Liver (tissue), 9 donors: ENCODE data around the gene GTF2F2. TPM values are rescaled to one million over a fixed set of nuclear protein-coding genes. Genes with fewer than 3 reads are reported as not detected.

Experiments used
- DNase-seq: peaks from one replicate; pipeline ENCODE4 v3.0.0-alpha.2; 2017; ENCODE audit warnings: low spot score
- H3K27ac ChIP-seq, 2 donors: one replicate each; pipeline ENCODE4 v1.7.0; 2013; ENCODE audit warnings: inconsistent platforms in 2 of 2, low read length in 2 of 2, control low read depth in 1 of 2, low read depth in 1 of 2, mild to moderate bottlenecking in 1 of 2
- H3K27me3 ChIP-seq, 4 donors: one replicate each; pipeline versions ENCODE4 v1.6.1 to v1.7.0; 2013; ENCODE audit warnings: low read length in 3 of 4, inconsistent platforms in 1 of 4, mild to moderate bottlenecking in 1 of 4, moderate library complexity in 1 of 4; ENCODE audit not compliant: control insufficient read depth in 4 of 4, insufficient read depth in 4 of 4
- H3K36me3 ChIP-seq, 4 donors: one replicate each; pipeline versions ENCODE4 v1.6.1 to v1.7.0; 2013; ENCODE audit warnings: low read length in 3 of 4, mild to moderate bottlenecking in 3 of 4, low read depth in 1 of 4, moderate library complexity in 1 of 4; ENCODE audit not compliant: control insufficient read depth in 4 of 4, insufficient read depth in 3 of 4
- H3K4me1 ChIP-seq, 4 donors: one replicate each; pipeline versions ENCODE4 v1.6.1 to v1.7.0; 2013; ENCODE audit warnings: low read length in 3 of 4, mild to moderate bottlenecking in 3 of 4, moderate library complexity in 1 of 4; ENCODE audit not compliant: control insufficient read depth in 4 of 4, insufficient read depth in 4 of 4
- H3K4me3 ChIP-seq, 3 donors: one replicate each; pipeline versions ENCODE4 v1.6.1 to v1.7.0; 2013; ENCODE audit warnings: low read length in 3 of 3, control low read depth in 1 of 3, low read depth in 1 of 3, mild to moderate bottlenecking in 1 of 3
- H3K9ac ChIP-seq, 2 donors: one replicate each; pipeline ENCODE4 v1.7.0; 2013; ENCODE audit warnings: low read length in 2 of 2, mild to moderate bottlenecking in 2 of 2, moderate library complexity in 2 of 2, control low read depth in 1 of 2, low read depth in 1 of 2
- H3K9me3 ChIP-seq, 4 donors: one replicate each; pipeline versions ENCODE4 v1.6.1 to v1.7.0; 2013; ENCODE audit warnings: low read length in 3 of 4; ENCODE audit not compliant: control insufficient read depth in 4 of 4
- EGR1 ChIP-seq, 2 donors: IDR thresholded peaks; 2 replicates each; pipeline ENCODE4 v1.6.1; 2016 to 2018; ENCODE audit warnings: antibody characterized with exemption in 2 of 2, low read depth in 2 of 2
- FOXA2 ChIP-seq: IDR thresholded peaks from 2 replicates; pipeline ENCODE4 v1.6.1; 2016; ENCODE audit warnings: antibody characterized with exemption
- GABPA ChIP-seq, 2 donors: IDR thresholded peaks in 1 of 2; conservative IDR thresholded peaks in 1 of 2; 2 replicates each; pipeline ENCODE4 v1.6.1; 2016; ENCODE audit warnings: antibody characterized with exemption in 2 of 2, mild to moderate bottlenecking in 1 of 2, moderate library complexity in 1 of 2
- HNF4A ChIP-seq, 2 donors: conservative IDR thresholded peaks; 2 replicates each; pipeline ENCODE4 v1.6.1; 2016; ENCODE audit warnings: antibody characterized with exemption in 2 of 2, mild to moderate bottlenecking in 2 of 2
- HNF4G ChIP-seq: IDR thresholded peaks from 2 replicates; pipeline ENCODE4 v1.6.1; 2016; ENCODE audit warnings: antibody characterized with exemption
- JUND ChIP-seq, 2 donors: IDR thresholded peaks; 2 replicates each; pipeline ENCODE4 v1.6.1; 2016; ENCODE audit warnings: antibody characterized with exemption in 2 of 2
- NR2F2 ChIP-seq: IDR thresholded peaks from 2 replicates; pipeline ENCODE4 v1.6.1; 2016; ENCODE audit warnings: antibody characterized with exemption
- RAD21 ChIP-seq, 2 donors: IDR thresholded peaks; 2 replicates each; pipeline ENCODE4 v1.6.1; 2016; ENCODE audit warnings: antibody characterized with exemption in 2 of 2, mild to moderate bottlenecking in 2 of 2
- RXRA ChIP-seq, 2 donors: IDR thresholded peaks; 2 replicates each; pipeline ENCODE4 v1.6.1; 2017 to 2018; ENCODE audit warnings: antibody characterized with exemption in 2 of 2, mild to moderate bottlenecking in 1 of 2
- SP1 ChIP-seq: IDR thresholded peaks from 2 replicates; pipeline ENCODE4 v1.6.1; 2018; ENCODE audit warnings: antibody characterized with exemption, mild to moderate bottlenecking
- TAF1 ChIP-seq: conservative IDR thresholded peaks from 2 replicates; pipeline ENCODE4 v1.6.1; 2016; ENCODE audit warnings: antibody characterized with exemption, mild to moderate bottlenecking
- YY1 ChIP-seq: IDR thresholded peaks from 2 replicates; pipeline ENCODE4 v1.6.1; 2016; ENCODE audit warnings: antibody characterized with exemption, mild to moderate bottlenecking
- WGBS: extraction: QIAGEN DNeasy Blood & Tissue Kit; methylation state at CpG from one replicate; pipeline ENCODE4 v1.1.7; 2013; 5-methylcytosine and 5-hydroxymethylcytosine counted together
- polyA plus RNA-seq, 2 donors: library from polyadenylated mRNA; stranded (reverse) in 1 of 2; unstranded in 1 of 2; fragments of 200-250 nt in 1 of 2; fragments of >200 nt in 1 of 2; fragmentation: Nextera tagmentation in 1 of 2; extraction: Ambion mirVana in 1 of 2; gene quantifications; one replicate each; pipeline versions ENCODE4 v1.2.1 to v1.2.3, GENCODE V29; 2013 to 2015
- total RNA-seq, 2 donors: library from RNA; depleted of rRNA; stranded (reverse); fragments of >200 nt; gene quantifications; one replicate each; pipeline ENCODE4 v1.2.3, GENCODE V29; 2014
- TF ChIP-seq, protein P1 (sequence below): IDR thresholded peaks from 2 replicates; pipeline ENCODE4 v1.6.1; 2016; ENCODE audit warnings: antibody characterized with exemption
- TF ChIP-seq, protein P2 (sequence below): IDR thresholded peaks from 2 replicates; pipeline ENCODE4 v1.6.1; 2016; ENCODE audit warnings: antibody characterized with exemption
- TF ChIP-seq, protein P3 (sequence below): fragments of 150-350 bp; IDR thresholded peaks from 2 replicates; pipeline ENCODE4 v1.5.1; 2017; ENCODE audit warnings: improper control_type of control experiment, low read depth, low read length; ENCODE audit not compliant: missing input control
- TF ChIP-seq, protein P4 (sequence below): IDR thresholded peaks from 2 replicates; pipeline ENCODE4 v1.6.1; 2016; ENCODE audit warnings: antibody characterized with exemption
- donor health status: healthy.
- donor health status: healthy.
- donor health status: healthy.
- donor health status: healthy.
- donor health status: healthy.

Gene GTF2F2
- total and polyA plus RNA-seq, 4 donors = 6.0 to 8.5 (median 7.3) TPM

DNA sequence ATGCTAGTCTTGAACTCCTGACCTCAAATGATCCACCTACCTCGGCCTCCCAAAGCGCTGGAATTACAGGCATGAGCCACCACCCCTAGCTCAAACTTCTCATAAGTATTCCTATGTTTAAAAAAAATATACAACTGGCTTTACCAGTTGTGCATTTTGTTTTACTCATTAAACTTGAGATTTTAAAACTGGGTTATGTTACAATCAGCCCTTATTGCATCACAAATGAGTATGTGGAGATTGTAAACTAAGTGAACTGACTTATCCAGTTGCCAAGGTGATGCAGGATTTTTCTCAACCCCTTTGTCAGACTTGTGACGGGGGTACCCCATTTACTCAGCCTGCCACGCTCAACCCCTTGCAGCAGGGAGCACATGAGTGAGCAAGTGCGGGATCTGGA, 14.4 kb upstream of the GTF2F2 start:
- Histone ChIP-seq H3K4me1 (peaks cover 0 to 2% (median under 1%) of the 10 kb centered on the region in 4 donors), H3K27ac (no peak overlapping the region), H3K4me3 (no peak overlapping the region), H3K9me3 (no peaks in the 10 kb centered on the region), H3K27me3 (no peaks in the 10 kb centered on the region), H3K36me3 (no peaks in the 10 kb centered on the region), H3K9ac (no peak overlapping the region)
- 89% methylated on average over 5 of the region's 5 CpGs for WGBS
- DNase-seq = no peak
- TF ChIP-seq, protein P1, sequence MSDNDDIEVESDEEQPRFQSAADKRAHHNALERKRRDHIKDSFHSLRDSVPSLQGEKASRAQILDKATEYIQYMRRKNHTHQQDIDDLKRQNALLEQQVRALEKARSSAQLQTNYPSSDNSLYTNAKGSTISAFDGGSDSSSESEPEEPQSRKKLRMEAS = no peak
- TF ChIP-seq YY1 = no peak
- no peak for TF ChIP-seq EGR1 (IDR thresholded peaks at IDR 0.05; ENCODE audit: low read depth in 2 of 2)
- no peak for TF ChIP-seq GABPA (IDR thresholded peaks at IDR 0.05 in 1 of 2, conservative IDR thresholded peaks at IDR 0.05 in 1 of 2)
- TF ChIP-seq HNF4G = no peak
- TF ChIP-seq SP1 = no peak
- no peak for TF ChIP-seq NR2F2
- TF ChIP-seq TAF1 = no peak
- TF ChIP-seq FOXA2 = no peak
- TF ChIP-seq, protein P2, sequence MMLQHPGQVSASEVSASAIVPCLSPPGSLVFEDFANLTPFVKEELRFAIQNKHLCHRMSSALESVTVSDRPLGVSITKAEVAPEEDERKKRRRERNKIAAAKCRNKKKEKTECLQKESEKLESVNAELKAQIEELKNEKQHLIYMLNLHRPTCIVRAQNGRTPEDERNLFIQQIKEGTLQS = no peak
- TF ChIP-seq RAD21 (IDR thresholded peaks at IDR 0.05) = no peak
- TF ChIP-seq, protein P3, sequence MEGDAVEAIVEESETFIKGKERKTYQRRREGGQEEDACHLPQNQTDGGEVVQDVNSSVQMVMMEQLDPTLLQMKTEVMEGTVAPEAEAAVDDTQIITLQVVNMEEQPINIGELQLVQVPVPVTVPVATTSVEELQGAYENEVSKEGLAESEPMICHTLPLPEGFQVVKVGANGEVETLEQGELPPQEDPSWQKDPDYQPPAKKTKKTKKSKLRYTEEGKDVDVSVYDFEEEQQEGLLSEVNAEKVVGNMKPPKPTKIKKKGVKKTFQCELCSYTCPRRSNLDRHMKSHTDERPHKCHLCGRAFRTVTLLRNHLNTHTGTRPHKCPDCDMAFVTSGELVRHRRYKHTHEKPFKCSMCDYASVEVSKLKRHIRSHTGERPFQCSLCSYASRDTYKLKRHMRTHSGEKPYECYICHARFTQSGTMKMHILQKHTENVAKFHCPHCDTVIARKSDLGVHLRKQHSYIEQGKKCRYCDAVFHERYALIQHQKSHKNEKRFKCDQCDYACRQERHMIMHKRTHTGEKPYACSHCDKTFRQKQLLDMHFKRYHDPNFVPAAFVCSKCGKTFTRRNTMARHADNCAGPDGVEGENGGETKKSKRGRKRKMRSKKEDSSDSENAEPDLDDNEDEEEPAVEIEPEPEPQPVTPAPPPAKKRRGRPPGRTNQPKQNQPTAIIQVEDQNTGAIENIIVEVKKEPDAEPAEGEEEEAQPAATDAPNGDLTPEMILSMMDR = no peak
- TF ChIP-seq RXRA (IDR thresholded peaks at IDR 0.05) = no peak
- TF ChIP-seq, protein P4, sequence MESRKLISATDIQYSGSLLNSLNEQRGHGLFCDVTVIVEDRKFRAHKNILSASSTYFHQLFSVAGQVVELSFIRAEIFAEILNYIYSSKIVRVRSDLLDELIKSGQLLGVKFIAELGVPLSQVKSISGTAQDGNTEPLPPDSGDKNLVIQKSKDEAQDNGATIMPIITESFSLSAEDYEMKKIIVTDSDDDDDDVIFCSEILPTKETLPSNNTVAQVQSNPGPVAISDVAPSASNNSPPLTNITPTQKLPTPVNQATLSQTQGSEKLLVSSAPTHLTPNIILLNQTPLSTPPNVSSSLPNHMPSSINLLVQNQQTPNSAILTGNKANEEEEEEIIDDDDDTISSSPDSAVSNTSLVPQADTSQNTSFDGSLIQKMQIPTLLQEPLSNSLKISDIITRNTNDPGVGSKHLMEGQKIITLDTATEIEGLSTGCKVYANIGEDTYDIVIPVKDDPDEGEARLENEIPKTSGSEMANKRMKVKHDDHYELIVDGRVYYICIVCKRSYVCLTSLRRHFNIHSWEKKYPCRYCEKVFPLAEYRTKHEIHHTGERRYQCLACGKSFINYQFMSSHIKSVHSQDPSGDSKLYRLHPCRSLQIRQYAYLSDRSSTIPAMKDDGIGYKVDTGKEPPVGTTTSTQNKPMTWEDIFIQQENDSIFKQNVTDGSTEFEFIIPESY = no peak
- TF ChIP-seq HNF4A (conservative IDR thresholded peaks at IDR 0.05) = no peak

DNA sequence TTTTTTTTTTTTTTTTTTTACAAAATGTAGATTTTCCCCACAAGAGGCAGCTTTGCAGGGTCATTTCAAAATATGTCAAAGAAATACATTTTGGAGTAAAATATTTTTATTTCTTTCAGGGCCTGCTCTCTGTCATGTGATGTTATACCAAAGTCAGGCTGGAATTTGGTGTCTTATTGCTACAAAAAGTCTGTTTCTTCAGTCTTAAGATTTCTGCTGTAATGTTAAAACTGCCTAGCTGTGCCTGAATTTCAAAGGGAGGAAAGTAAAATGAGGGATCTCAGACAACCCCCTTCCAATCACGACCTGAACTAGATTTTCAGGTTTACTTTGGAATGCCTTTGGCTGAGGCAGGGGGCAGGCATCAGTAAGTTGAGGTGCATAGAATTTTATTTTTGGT, 12.8 kb upstream of the GTF2F2 start:
- Histone ChIP-seq H3K4me3 (no peak overlapping the region), H3K9me3 (no peaks in the 10 kb centered on the region), H3K27me3 (no peaks in the 10 kb centered on the region), H3K9ac (no peak overlapping the region), H3K36me3 (no peaks in the 10 kb centered on the region), H3K4me1 (peaks cover 0 to 2% (median under 1%) of the 10 kb centered on the region in 4 donors), H3K27ac (no peak overlapping the region)
- TF ChIP-seq, protein P4 = no peak
- TF ChIP-seq FOXA2 (no peak), GABPA (IDR thresholded peaks at IDR 0.05 in 1 of 2, conservative IDR thresholded peaks at IDR 0.05 in 1 of 2) (no peak), HNF4G (no peak), TAF1 (no peak), SP1 (no peak), JUND (IDR thresholded peaks at IDR 0.05) (no peak)
- TF ChIP-seq, protein P3 = no peak
- no peak for DNase-seq
- 53% methylated on average over 1 of the region's 1 CpG for WGBS
